Neutrophil (primary cell): ENCODE measurements around the gene FBXO21.
"Not testable (repeated sequence)": the region's sequence is repeated elsewhere in the genome, so short reads cannot be mapped to it uniquely, and the experiment has no call there.

ENCODE experiments used
- H3K27ac ChIP-seq: fragments of 200-600 bp; sonication (generic); 2 replicates; pipeline ENCODE4 v1.5.1; 2016; ENCODE audit warnings: mild to moderate bottlenecking, moderate library complexity
- H3K27me3 ChIP-seq: fragments of 200-600 bp; sonication (generic); 2 replicates; pipeline ENCODE4 v1.6.0; 2016; ENCODE audit warnings: mild to moderate bottlenecking
- H3K36me3 ChIP-seq: fragments of 200-600 bp; sonication (generic); 2 replicates; pipeline ENCODE4 v1.5.1; 2017
- H3K4me1 ChIP-seq, 2 experiments: fragments of 200-600 bp in 1 of 2; sonication (generic) in 1 of 2; 1 replicate in 1 of 2; 2 replicates in 1 of 2; pipeline versions ENCODE4 v1.5.1 to v1.6.1; 2013 to 2016; ENCODE audit warnings: low read depth in 1 of 2, low read length in 1 of 2, mild to moderate bottlenecking in 1 of 2, moderate library complexity in 1 of 2; ENCODE audit not compliant: control insufficient read depth in 1 of 2, insufficient read depth in 1 of 2
- H3K4me3 ChIP-seq, 2 experiments: fragments of 200-600 bp in 1 of 2; sonication (generic) in 1 of 2; 1 replicate in 1 of 2; 2 replicates in 1 of 2; pipeline ENCODE4 v1.5.1; 2013 to 2016; ENCODE audit warnings: low read depth in 1 of 2, low read length in 1 of 2, mild to moderate bottlenecking in 1 of 2, moderate library complexity in 1 of 2
- H3K9me3 ChIP-seq: fragments of 200-600 bp; sonication (generic); 2 replicates; pipeline ENCODE4 v1.5.1; 2016
- TF ChIP-seq, protein P1 (sequence below): fragments of 200-600 bp; sonication (generic); IDR thresholded peaks from 2 replicates; pipeline ENCODE4 v1.5.1; 2016; ENCODE audit warnings: antibody characterized with exemption

Gene FBXO21

DNA sequence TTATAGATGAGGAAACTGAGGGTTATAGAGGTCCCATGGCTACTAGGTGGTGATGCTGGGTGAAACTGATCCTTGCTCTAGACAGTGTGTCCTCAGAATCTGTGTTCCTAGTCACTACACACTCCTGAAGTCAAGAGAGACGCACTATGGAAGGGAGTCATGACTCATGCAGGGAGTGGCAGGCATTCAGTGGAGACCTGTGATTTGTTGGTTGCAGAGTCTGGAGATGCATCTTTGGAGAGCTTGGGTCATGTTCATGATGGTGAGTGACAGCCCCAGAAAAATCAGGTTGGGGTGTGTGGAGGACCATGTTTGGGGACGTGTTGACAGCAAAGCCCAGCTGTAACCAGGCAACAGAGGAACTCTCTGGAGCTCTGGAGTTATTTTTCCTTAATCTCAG lies 38.0 kb upstream of the FBXO21 start:
- TF ChIP-seq, protein P1, sequence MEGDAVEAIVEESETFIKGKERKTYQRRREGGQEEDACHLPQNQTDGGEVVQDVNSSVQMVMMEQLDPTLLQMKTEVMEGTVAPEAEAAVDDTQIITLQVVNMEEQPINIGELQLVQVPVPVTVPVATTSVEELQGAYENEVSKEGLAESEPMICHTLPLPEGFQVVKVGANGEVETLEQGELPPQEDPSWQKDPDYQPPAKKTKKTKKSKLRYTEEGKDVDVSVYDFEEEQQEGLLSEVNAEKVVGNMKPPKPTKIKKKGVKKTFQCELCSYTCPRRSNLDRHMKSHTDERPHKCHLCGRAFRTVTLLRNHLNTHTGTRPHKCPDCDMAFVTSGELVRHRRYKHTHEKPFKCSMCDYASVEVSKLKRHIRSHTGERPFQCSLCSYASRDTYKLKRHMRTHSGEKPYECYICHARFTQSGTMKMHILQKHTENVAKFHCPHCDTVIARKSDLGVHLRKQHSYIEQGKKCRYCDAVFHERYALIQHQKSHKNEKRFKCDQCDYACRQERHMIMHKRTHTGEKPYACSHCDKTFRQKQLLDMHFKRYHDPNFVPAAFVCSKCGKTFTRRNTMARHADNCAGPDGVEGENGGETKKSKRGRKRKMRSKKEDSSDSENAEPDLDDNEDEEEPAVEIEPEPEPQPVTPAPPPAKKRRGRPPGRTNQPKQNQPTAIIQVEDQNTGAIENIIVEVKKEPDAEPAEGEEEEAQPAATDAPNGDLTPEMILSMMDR = no peak
- Histone ChIP-seq H3K4me1 (no peaks in the 10 kb centered on the region), H3K27ac (no peak overlapping the region)

DNA sequence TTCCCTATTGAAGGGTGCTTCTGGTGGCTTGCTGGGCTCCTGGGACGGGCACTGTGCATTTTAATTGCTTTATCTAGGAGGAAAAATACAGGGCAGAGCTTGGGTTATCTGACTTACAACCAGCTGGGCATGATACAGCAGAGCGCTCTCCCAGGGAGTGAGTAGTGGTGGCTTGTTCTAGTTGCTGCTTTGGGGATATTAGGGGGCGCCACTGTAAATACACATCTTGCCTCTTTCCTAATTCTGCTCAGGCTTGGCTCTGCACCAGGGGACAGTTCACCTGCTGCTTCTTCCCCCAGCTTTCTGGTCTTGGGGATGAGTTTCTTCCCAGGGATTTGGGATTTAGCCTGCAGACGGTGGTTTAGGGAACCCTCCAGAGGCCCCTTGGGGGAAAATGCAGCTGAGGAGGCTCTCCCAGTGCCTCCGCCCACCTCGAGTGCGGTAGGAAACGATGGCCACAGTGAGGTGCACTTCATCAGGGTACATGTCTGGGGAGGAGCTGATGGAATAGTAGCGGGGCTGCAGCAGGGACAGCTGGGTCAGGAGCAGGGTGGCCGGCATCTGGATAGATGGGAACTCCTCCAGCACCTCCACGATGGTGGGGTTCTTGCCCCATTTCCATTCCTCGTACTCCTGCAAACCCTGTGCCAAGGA lies 36.9 kb upstream of the FBXO21 start:
- H3K36me3 ChIP-seq = no peaks in the 10 kb centered on the region
- H3K4me3 ChIP-seq = no peak overlapping the region
- no peaks in the 10 kb centered on the region for H3K9me3 ChIP-seq
- peaks cover 2% of the 10 kb centered on the region for H3K27me3 ChIP-seq
- TF ChIP-seq, protein P1 = no peak
- H3K27ac ChIP-seq = no peak overlapping the region
- H3K4me1 ChIP-seq = no peaks in the 10 kb centered on the region

More for the DNA sequence above, 38.0 kb upstream of the FBXO21 start:
- no peaks in the 10 kb centered on the region for H3K36me3 ChIP-seq
- H3K9me3 ChIP-seq = no peaks in the 10 kb centered on the region
- H3K27me3 ChIP-seq = peaks cover 4% of the 10 kb centered on the region
- H3K4me3 ChIP-seq = no peak overlapping the region

DNA sequence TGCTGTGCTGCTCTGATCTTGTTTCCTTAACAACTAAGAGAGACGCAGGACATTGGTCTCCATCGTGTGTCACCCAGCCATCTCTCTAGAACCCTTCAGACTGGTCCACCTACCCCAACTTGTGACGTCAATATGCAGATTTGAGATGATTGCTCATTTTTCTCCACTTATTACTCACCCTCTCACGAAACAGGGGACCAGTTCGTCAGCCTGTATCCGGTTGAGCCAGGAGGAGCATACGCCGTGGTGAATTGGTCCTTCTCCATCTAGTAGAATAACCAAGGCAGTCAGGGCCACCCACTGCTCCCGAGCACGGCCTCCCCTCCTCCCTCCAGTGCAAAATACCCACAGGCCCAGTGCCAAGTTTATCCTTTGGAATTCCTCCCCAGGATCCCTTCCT lies 36.2 kb upstream of the FBXO21 start:
- Histone ChIP-seq H3K9me3 (no peaks in the 10 kb centered on the region), H3K36me3 (no peaks in the 10 kb centered on the region)

DNA sequence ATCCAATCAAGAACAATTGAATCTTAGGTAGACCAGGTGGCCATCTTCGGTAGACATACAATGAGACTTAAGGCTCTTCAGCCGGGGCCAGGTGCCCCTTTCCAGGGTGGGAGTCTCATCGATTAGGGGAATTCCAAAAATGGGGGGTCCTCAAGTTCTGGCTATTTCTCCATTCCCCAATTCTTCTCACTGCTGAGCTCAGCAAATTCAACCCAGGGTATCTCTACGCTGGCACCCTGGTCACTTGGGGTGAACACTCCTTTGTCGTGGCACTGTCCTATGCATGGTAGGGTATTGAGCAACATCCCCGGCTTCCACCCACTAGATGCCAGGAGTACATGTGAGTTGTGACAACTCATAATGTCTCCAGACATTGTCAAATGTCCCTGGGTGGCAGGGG lies 34.9 kb upstream of the FBXO21 start:
- Histone ChIP-seq H3K4me1 (no peaks in the 10 kb centered on the region), H3K36me3 (no peaks in the 10 kb centered on the region), H3K27me3 (no peaks in the 10 kb centered on the region), H3K27ac (no peak overlapping the region), H3K4me3 (no peak overlapping the region), H3K9me3 (no peaks in the 10 kb centered on the region)
- TF ChIP-seq, protein P1 = no peak

More for the DNA sequence above, 36.2 kb upstream of the FBXO21 start:
- TF ChIP-seq, protein P1 = no peak
- no peaks in the 10 kb centered on the region for H3K4me1 ChIP-seq
- no peak overlapping the region for H3K27ac ChIP-seq
- no peak overlapping the region for H3K4me3 ChIP-seq
- no peaks in the 10 kb centered on the region for H3K27me3 ChIP-seq

DNA sequence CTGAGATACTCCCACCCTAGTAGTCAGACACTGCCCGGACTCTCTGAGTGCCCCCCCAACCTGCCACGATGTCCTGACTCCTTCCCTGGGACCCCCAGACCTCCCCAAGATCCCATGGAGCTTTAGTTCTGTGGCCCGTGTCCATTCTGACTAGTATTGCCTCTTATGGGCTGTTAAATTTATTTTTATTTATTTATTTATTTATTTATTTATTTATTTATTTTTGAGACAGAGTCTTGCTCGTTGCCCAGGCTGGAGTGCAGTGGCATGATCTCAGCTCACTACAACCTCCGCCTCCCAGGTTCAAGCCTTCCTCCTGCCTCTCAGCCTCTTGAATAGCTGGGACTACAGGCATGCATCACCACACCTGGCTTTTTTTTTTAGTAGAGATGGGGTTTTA lies 30.7 kb upstream of the FBXO21 start:
- not testable (repeated sequence) for H3K9me3 ChIP-seq, H3K27ac ChIP-seq, H3K27me3 ChIP-seq, H3K36me3 ChIP-seq, H3K4me1 ChIP-seq, H3K4me3 ChIP-seq

DNA sequence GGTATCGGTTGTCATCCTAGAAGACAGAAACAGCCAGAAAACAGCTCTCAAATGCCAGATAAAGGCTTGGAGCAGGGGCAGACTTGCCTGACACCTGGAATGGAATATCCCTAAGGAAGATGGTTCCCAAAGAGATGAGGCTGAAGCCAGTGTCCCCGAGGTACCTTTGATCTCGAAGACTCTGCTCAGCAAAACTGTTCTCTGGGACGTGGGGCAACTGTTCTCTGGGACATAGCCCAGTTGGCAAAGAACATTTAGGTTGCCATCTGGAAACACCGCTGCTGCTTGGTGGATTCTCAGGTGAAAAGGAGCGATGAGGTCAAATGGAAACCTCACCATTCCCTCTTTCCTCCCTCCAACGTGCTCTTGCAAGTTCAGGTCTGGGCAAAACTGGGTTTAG lies 27.9 kb upstream of the FBXO21 start:
- no peak overlapping the region for H3K27ac ChIP-seq
- TF ChIP-seq, protein P1 = no peak
- H3K36me3 ChIP-seq = no peaks in the 10 kb centered on the region
- H3K4me1 ChIP-seq = no peaks in the 10 kb centered on the region
- no peak overlapping the region for H3K4me3 ChIP-seq
- H3K27me3 ChIP-seq = peaks cover 16% of the 10 kb centered on the region
- H3K9me3 ChIP-seq = no peaks in the 10 kb centered on the region
